Ovary (tissue), 3 donors: ENCODE data around the gene ZNF117.

Source experiments
- CTCF ChIP-seq, 3 donors: fragments of 450-650 bp in 2 of 3; fragments of 200-600 bp in 1 of 3; IDR thresholded peaks; one replicate each; pipeline versions ENCODE4 v1.5.1 to v1.8.0; 2016 to 2022; ENCODE audit warnings: antibody characterized with exemption in 3 of 3, mild to moderate bottlenecking in 1 of 3
- POLR2A ChIP-seq: fragments of 450-650 bp; IDR thresholded peaks from one replicate; pipeline ENCODE4 v1.6.1; 2017; ENCODE audit warnings: antibody characterized with exemption, mild to moderate bottlenecking, moderate library complexity
- donor health status: DM: no; HTN: no; CAD: no.

DNA sequence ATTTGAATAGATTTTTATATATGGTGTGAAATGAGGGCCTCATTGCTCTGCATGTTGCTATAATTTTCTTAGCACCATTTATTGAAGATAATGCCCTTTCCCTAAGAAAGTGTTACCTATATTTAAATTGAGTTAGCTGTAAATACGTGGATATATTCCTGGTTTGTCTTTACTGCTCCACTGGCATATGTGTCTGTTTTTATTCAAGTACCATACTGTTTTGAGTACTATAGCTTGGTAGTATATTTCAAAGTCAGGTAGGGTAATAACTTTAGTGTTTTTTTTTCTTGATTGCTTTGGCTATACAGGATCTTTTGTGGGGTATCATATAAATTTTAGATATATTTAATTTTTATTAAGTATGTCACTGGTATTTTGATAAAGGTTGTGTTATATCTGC is 56.4 kb downstream of the ZNF117 start:
- no peak for TF ChIP-seq POLR2A
- no peak for TF ChIP-seq CTCF (IDR thresholded peaks at IDR 0.05)
